HG03139 (cell line): ENCODE measurements around the gene COPB2.
A peak's percentile ranks its signal among the peaks of the same experiment; 100 is the strongest.
"Not testable (repeated sequence)": the region's sequence is repeated elsewhere in the genome, so short reads cannot be mapped to it uniquely, and the experiment has no call there.

Experiments used
- ATAC-seq: cut with Tn5 transposase; IDR thresholded peaks from one replicate; pipeline ENCODE4 v1.9.1; 2021; ENCODE audit not compliant: unreplicated experiment

The COPB2 gene

DNA sequence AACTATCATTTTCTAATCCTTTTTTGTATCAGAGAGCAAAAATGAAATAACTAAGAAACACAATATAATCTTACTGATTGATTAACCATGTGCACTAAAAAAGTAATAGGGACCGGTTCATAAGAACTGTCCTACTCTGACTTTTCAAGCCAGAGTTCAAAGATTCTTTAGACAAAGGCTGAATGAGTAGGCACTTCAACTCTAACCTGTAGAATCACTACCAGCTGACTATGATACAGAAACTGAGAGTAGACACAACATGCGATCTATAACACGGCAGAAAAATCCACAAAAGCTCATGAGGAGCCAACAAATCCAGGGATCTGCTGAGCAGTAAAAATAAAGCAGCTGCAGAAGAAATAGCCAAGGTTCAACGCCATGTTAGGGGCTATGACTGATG, 8.9 kb downstream of the COPB2 start:
- no peak for ATAC-seq

DNA sequence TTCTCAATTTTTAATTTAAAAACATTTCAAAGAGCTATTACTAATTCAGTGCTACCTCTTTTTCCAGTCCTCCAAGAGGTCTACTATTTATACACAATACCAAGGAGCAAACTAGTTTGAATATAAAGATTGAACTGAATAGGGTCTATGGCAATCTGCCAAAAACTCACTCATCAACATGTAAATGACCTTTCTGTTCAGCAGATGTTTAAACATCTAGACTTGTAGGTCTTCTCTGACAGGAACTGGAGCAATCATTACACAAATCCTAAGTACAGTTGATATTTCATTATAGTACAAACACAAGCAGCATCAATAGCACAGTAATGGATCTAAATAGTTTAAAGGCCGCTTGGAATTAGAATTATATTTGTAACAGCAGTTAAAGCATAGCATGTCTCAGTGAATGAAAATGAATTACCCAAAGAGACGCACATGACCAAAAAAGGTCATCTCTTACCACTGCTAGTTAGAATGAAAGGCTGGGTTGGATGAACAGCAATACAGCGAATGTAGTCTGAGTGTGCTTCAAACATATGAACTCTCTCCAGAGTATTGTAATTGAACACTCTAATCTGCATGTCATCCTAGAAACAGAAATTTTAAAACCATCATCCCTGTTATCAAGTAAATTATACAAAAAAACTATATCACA, 10.7 kb downstream of the COPB2 start:
- no peak for ATAC-seq

DNA sequence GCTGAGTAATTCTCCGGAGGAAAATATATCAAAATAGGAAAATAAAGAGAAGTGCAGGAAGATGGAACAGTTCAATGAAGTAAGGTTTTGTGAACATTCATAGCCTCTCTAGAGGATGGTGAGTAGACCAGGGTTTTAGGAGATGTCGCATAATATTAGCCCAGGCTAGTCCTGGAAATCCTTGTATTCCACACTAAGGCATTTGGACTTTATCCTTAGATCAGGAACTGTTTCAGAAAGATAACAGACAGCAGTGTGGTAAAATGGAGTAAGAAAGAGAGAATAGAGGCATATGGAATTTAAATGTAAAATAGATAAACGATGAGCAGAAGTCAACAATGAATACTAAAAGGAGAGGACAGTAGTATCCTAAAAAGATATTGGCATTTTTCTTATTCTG, 12.1 kb downstream of the COPB2 start:
- ATAC-seq, result no peak

DNA sequence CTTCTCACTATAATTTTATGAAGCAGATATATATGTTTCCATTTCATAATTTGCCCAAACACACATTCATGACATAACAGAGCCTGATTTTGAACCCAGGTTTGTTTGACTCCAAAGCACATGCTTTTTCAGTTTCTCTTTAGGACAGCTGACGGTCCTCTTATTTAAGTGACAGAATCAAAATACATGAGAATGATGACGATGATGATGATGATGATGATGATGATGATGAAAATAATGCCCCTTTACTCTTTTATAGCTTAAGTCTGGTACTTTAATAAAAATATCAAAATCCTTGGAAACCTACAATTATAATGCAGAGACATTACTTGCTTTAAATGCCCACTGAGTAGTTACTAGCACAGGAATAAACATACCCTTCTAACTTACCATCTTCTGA, 15.3 kb downstream of the COPB2 start:
- ATAC-seq, result no peak

DNA sequence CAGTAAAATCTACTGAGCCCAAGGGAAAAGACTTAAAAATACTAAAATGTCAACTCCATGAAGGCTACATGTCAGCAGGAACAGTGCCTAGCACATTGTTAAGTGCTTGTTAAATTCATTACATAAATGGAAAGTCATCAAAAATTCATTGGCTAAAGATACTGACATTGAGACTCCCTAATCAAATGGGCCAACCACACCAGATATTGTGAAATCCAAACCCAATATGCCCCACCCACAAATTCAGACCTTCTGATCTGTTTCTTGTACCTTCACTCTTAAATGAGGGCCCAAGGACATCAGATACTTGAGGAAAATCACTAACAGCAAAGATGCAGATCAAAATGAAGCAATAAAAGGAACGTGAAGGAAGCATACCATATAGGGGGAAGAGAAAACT, 24.9 kb downstream of the COPB2 start:
- ATAC-seq, result no peak

DNA sequence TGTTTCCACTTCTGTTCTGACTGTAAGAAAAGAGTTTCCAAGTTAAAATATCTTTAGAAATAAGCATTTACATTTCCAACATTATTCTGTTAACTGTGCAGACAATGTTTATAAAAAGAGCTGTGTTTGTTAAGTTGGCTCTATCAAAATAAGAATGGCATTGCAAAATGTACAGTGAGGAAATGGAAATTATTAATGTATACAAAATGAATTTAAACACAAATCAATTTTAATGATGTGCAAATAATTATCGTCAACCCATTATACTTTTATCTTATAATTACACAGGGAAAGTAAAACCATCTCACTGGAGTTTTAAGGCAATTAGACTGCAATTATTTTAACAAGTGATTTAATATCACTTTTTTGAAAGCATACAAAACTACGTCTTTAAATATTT, 28.2 kb downstream of the COPB2 start:
- no peak for ATAC-seq

DNA sequence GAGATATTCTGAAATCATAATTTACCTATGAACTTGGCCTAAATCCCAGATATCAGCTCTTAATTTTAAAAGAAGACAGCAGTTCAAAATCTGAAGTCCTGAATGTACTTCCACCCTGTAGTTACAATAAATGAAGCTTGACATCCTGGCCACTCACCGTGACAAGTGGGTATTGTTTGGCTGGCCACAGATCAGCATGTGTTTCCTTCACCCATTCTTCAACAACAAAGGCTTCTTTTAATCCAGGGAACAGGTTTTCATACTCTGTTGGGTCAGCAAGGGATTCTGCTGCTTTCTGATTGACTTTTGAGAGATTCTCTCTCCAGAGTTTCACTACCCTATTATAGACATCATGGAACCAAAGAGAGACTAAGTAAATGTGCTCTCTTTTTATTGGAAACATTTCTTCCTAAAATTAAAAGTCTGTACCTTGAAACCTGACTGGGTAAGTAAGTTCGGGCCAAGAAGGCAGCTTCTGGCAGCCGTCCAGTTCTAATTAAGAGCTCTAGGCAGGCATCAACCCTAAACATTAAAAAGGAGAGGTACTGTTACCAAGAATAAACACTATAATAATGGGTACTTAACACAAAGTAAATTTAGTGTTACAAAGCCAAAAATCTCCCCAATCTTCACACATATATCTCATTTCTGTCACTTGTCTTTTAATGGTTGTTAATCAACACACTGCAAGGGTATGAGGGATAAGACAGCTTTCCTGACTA, 30.4 kb downstream of the COPB2 start:
- no peak for ATAC-seq

DNA sequence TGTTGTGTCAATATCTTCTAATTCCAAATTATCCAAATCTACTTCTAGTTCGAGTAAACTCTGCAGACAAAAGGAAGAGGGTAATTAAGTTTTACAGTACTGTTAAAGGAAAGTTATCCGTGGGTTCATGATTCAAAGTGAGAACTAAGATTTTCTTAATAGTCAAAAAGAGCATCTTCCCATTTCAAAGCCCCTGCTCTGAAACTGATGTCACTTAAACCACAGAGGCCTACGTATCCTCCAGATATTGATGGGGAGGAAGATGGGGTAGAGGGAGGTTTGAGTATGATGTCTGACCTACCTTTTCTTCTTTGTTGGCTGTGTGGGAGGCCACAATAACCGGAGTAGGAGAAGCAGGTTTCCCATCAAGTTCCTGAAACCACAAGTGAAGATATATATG, 31.5 kb downstream of the COPB2 start:
- no peak for ATAC-seq

DNA sequence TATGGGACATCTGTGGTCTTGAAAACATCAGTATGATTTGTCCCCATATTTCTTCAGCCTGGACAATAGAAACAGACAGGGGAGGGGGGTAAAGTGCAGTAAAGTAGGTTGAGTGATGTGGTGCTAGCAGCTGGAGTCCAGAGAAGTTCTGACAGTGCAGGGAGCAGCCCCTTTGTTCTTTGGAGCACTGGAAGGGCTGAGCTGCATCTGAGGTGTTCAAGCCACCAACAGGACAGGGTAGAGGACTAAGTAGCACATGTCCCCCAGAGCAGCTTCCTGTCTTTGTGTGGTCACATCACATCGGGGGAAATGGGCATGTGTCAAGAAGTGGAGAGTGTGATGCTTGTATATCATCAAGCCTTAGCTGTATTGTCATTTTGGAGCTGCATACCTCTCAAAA, 33.6 kb downstream of the COPB2 start:
- ATAC-seq, result no peak

DNA sequence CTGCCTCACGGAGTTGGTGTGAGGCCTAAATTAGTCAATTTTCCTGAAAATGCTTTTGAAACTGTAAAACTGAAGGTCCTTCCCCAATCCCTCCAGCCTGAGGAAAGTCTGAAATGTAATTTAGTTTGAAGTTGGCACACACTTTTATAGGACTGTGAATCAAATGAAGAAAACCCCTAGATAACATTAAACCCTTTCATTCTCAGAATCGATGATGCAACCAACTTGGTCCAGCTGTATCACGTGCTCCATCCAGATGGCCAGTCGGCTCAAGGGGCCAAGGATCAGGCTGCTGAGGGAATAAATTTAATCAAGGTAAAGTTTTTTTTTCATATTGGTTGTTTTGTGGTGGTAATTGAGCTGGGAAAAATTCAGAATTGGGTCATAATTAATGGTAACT, 34.0 kb downstream of the COPB2 start:
- no peak for ATAC-seq

DNA sequence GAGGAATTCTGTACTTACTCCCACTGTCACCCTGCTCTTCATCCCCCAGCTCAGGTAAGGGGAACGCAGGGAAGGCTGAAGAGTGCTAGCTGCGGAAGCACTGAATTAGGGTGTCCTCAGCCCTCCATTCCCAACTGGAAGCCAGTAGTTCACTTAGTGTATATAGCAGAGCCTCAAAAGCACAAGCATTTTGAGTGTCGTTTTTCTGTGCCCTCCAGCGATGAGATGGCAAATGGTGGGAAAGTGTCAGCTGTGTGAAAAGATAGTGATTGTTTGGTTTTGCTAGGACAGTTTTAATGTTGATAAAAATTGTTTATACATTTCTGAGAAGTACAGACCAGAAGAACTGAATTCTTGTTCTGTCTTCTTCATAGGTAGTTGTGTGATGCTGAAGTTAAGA, 34.8 kb downstream of the COPB2 start:
- ATAC-seq, result no peak

DNA sequence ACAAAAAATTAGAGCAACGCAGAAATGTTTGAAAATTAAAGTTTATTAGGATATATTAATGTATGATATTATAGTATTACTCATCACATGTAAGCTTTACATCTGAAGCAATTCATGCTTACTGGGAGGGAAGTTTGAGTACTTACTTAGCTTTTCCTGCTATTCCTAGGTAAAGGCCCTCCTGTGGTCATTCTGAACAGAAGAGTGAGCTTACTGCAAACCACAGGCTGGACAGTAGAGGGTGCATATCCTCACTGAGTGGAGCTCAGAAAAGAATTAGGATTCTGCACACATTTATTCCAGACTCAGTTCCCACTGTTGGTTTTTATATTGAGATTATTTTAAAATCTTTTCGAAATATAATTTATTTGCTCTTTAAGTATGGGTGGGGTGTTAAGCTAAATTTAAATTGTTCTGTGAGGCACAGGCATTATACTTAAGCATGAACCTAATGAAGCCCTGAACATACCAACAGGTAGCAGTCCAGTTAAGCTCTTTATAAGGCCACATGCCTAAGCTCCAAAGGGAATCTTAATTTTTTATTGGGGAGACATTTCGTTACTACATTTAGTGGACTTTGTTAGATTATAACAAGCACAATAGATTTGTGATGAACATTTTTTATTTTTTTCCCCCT, 35.4 kb downstream of the COPB2 start:
- no peak for ATAC-seq

DNA sequence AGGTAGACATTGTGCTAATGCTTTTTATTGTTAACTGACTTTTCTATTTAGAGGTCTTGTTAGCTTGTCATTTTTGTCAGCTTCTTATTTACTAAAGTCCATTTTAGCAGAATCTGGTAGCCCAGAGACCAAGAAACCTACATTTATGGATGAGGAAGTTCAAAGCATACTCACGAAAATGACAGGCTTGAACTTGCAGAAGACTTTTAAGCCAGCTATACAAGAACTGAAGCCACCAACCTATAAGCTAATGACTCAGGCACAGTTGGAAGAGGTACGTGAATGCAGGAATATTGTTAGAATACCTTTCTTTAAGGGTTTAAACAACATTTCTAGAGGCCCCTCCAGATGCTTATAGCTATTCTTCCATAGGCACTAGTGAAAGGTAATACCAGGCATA, 42.7 kb downstream of the COPB2 start:
- ATAC-seq, result no peak

DNA sequence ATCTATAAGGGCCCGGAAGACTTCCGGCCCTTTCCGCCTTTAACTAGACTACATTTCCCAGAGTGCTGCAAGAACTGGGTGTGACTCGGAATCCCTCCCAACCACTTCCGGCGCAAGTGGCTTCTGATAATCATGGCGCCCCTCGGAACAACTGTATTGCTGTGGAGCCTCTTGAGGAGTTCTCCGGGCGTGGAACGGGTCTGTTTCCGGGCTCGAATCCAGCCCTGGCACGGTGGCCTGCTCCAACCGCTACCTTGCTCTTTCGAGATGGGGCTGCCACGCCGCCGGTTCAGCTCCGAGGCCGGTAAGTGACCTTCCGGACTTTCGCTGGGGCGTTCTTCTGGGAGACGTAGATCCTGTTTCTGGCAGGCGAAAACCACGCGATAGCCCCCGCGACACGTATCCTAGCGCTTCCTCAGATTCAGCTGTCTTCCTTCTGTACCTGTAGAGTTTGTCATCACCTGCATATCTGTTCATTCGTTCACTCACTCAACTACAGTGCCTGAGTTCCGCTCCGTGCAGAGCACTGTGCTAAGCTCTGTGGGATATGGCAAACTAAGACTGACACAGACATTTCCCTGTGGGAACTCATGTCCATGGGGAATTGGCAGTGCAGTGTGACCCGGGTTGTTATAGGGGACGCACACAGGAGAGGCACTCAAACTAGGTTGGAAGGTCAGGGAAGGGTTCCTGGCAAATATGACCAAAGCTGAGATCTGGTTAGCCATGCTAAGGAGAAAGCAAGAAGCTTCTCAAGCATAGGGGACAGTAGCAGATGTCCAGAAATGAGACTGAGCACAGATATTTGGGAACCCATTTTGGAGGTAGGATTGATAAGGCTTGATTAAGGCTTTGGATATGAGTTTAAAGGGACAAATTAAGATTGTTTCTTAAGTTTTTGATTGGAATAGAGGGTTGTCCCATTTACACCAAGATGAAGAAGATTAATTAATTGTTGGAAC, 45.3 kb downstream of the COPB2 start, which contains the start of gene MRPS22:
Gene MRPS22 (plus strand): TSS at position 126 of the 962 bp plus-strand sequence. CDS start 7 bp downstream, at position 133.
- peak; percentile 97 for ATAC-seq

DNA sequence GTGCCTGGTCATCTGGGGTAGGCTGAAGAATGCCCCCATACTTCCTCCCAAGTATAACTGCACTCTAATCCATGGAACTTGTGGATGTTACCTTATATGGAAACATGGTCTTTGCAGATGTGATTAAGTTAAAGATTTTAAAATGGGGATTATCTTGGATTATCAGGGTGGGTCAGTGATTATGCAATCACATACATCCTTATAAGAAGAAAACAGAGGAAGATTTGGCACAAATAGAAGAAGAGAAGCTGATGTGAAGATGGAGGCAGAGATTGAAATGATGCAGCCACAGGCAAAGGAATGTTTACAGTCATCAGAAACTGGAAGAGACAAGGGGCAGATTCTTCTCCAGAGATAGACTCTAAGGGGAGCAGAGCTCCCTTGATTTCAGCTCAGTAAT, 47.4 kb downstream of the COPB2 start:
- no peak for ATAC-seq

DNA sequence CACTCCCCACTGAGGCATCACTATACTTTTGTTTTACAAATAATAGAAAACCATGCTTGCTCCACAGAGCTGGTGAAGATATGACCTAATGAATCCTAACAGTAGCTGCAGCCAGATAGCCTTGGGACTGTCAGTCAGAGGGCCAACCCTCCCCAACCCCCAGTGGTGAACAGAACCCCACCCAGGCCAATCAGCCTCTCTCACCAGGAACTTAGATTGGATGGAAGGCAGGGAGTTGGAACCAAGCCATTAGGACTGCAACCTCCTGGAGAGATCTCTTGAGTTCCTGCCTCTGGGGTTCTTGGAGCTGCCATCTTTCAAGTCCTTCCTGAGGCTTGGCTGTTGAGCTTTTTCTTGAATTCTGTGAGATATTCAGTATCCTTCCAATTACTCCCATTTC, 48.7 kb downstream of the COPB2 start:
- no peak for ATAC-seq

DNA sequence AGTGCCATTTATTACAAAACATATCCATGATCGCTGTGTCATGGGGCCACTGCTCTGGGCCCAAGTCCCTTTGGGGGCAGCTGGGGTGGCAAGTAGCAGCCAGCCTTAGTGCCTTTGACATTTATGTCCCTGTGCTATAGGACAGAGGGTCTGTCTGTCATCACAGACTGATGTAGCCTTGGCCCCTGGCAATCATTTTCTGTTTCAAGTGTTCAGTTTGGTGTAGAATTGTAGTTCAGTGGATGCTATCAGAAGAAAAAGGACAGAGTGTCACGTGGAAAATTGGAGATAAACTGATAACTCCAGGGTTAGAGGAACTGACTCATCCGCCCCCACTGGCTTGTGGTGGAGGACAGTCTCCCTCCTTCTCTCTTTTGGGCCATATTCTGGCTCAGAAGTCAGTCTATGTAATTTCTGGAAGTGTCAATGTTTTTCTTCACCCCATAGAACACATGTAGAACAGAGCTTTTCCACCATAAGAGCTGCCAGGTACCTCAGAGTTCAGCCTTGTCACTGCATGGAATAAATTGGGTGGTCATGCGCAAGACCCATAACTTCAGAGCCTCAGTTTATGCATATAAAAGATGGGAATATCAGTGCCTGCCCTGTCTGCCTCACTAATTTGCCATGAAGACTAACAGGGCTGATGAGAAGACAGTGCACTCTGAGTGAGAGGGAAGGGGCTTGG, 50.1 kb downstream of the COPB2 start:
- ATAC-seq, result no peak

DNA sequence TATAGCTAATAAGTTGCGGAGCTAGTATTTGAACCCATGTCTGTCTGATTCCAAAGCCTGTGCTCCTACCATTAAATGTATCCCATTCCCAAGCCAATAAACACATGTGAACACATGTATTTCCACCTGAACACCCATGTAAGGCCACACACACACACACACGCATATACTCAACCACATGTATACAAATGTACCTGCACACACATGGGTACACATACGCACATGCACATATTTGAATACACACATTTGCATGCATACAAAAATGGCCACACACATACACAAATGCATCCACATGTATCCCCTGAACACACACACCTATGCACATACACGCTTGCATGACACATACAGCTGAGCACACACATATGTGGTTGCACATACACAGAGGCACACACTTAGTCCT, 51.0 kb downstream of the COPB2 start:
- no peak for ATAC-seq

DNA sequence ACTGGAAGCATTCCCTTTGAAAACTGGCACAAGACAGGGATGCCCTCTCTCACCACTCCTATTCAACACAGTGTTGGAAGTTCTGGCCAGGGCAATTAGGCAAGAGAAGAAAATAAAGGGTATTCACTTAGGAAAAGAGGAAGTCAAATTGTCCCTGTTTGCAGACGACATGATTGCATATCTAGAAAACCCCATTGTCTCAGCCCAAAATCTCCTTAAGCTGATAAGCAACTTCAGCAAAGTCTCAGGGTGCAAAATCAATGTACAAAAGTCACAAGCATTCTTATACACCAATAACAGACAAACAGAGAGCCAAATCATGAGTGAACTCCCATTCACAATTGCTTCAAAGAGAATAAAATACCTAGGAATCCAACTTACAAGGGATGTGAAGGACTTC, 54.8 kb downstream of the COPB2 start:
- not testable (repeated sequence) for ATAC-seq

DNA sequence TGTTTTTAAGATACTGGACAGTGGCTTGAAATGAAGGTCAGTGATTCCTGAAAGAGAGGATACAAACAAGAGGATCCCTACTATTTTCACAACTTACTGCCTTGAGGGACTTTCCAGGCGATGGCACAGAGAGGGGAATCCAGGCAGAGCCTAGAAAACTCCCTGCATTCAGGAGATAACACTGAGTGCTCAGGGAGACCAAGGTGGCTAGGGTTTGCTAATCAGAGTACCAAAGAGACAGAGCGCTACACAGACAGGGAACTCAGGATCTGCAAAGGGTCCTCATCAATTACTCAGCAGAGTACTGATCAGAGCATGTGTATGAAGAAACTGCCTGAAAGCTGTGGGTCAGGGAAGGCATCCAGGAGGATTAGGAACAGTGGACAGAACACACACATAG, 57.4 kb downstream of the COPB2 start:
- ATAC-seq, result no peak
